Neuronal stem cell (in vitro differentiated cells): ENCODE measurements around the gene TNS1.
"Not testable (repeated sequence)": the region's sequence is repeated elsewhere in the genome, so short reads cannot be mapped to it uniquely, and the experiment has no call there.

ENCODE experiments used
- DNase-seq: peaks from one replicate; pipeline ENCODE4 v3.0.0-alpha.2; 2013; ENCODE audit warnings: low spot score
- H2AFZ ChIP-seq: one replicate; pipeline ENCODE4 v1.6.1; 2013; ENCODE audit warnings: mild to moderate bottlenecking, low read length, inconsistent platforms
- H2AK5ac ChIP-seq: 2 replicates; pipeline ENCODE4 v1.6.1; 2013; ENCODE audit warnings: low read depth, mild to moderate bottlenecking, inconsistent platforms, low read length, moderate library complexity, mixed read lengths
- H2BK120ac ChIP-seq: 2 replicates; pipeline ENCODE4 v1.6.1; 2013; ENCODE audit warnings: low read depth, mild to moderate bottlenecking, inconsistent platforms, low read length, moderate library complexity, mixed read lengths
- H2BK12ac ChIP-seq: one replicate; pipeline ENCODE4 v1.6.1; 2013; ENCODE audit warnings: low read length, inconsistent platforms
- H2BK15ac ChIP-seq: 2 replicates; pipeline ENCODE4 v1.6.1; 2013; ENCODE audit warnings: mild to moderate bottlenecking, low read length, inconsistent platforms, mixed read lengths
- H2BK5ac ChIP-seq: one replicate; pipeline ENCODE4 v1.6.1; 2013; ENCODE audit warnings: inconsistent platforms, mild to moderate bottlenecking, low read length, moderate library complexity
- H3K14ac ChIP-seq: one replicate; pipeline ENCODE4 v1.6.1; 2013; ENCODE audit warnings: low read length, inconsistent platforms
- H3K18ac ChIP-seq: 2 replicates; pipeline ENCODE4 v1.6.1; 2013; ENCODE audit warnings: low read length, inconsistent platforms
- H3K23ac ChIP-seq: 2 replicates; pipeline ENCODE4 v1.6.1; 2013; ENCODE audit warnings: low read depth, mild to moderate bottlenecking, mixed read lengths, low read length, inconsistent platforms; ENCODE audit not compliant: poor library complexity
- H3K27ac ChIP-seq: replicated peaks from 3 replicates; pipeline ENCODE4 v1.5.1; 2013; ENCODE audit warnings: low read length, inconsistent platforms
- H3K27me3 ChIP-seq, 3 experiments: 2 replicates each; pipeline ENCODE4 v1.6.1; 2013; ENCODE audit warnings: low read length in 3 of 3, mild to moderate bottlenecking in 2 of 3, inconsistent platforms in 1 of 3, low read depth in 1 of 3, mixed read lengths in 1 of 3, moderate library complexity in 1 of 3; ENCODE audit not compliant: control insufficient read depth in 3 of 3, insufficient read depth in 3 of 3
- H3K36me3 ChIP-seq, 2 donors: replicated peaks in 1 of 2; 2 replicates each; pipeline ENCODE4 v1.6.1; 2013; ENCODE audit warnings: low read length in 2 of 2; ENCODE audit not compliant: control insufficient read depth in 2 of 2, insufficient read depth in 2 of 2
- H3K4ac ChIP-seq: 2 replicates; pipeline ENCODE4 v1.6.1; 2013; ENCODE audit warnings: inconsistent platforms, mild to moderate bottlenecking, low read length, moderate library complexity
- H3K4me1 ChIP-seq, 2 donors: 1 replicate in 1 of 2; 2 replicates in 1 of 2; pipeline ENCODE4 v1.6.1; 2013; ENCODE audit warnings: low read length in 2 of 2, low read depth in 1 of 2; ENCODE audit not compliant: control insufficient read depth in 2 of 2, insufficient read depth in 1 of 2
- H3K4me2 ChIP-seq: one replicate; pipeline ENCODE4 v1.6.1; 2013; ENCODE audit warnings: mild to moderate bottlenecking, low read length, inconsistent platforms; ENCODE audit not compliant: insufficient read depth, poor library complexity, severe bottlenecking
- H3K4me3 ChIP-seq, 2 donors: 2 replicates each; pipeline ENCODE4 v1.5.1; 2013; ENCODE audit warnings: low read length in 2 of 2, mild to moderate bottlenecking in 2 of 2, inconsistent platforms in 1 of 2, moderate library complexity in 1 of 2
- H3K79me1 ChIP-seq: one replicate; pipeline ENCODE4 v1.6.1; 2013; ENCODE audit warnings: low read depth, mild to moderate bottlenecking, inconsistent platforms, low read length, moderate library complexity
- H3K9ac ChIP-seq: one replicate; pipeline ENCODE4 v1.6.1; 2013; ENCODE audit warnings: mild to moderate bottlenecking, low read depth, low read length, inconsistent platforms; ENCODE audit not compliant: poor library complexity
- H3K9me3 ChIP-seq, 2 donors: replicated peaks in 1 of 2; 2 replicates each; pipeline versions ENCODE3 to v1.6.1; 2013; ENCODE audit warnings: low read length in 2 of 2, mild to moderate bottlenecking in 2 of 2, inconsistent platforms in 1 of 2, low read depth in 1 of 2, mixed read lengths in 1 of 2, moderate library complexity in 1 of 2; ENCODE audit not compliant: control insufficient read depth in 2 of 2, insufficient read depth in 1 of 2
- H4K8ac ChIP-seq: one replicate; pipeline ENCODE4 v1.6.1; 2013; ENCODE audit warnings: low read depth, mild to moderate bottlenecking, inconsistent platforms, low read length, moderate library complexity
- H4K91ac ChIP-seq: one replicate; pipeline ENCODE4 v1.6.1; 2013; ENCODE audit warnings: low read length, low read depth, mild to moderate bottlenecking, inconsistent platforms; ENCODE audit not compliant: poor library complexity
- WGBS, 2 donors: extraction: QIAGEN DNeasy Blood & Tissue Kit; methylation state at CpG; one replicate each; pipeline ENCODE4 v1.1.7; 2013; ENCODE audit warnings: missing lambda C conversion rate in 2 of 2, mixed read lengths in 1 of 2; ENCODE audit not compliant: insufficient read length in 2 of 2, insufficient replicate concordance in 1 of 2; ENCODE audit errors: extremely low coverage in 2 of 2; 5-methylcytosine and 5-hydroxymethylcytosine counted together

Gene TNS1

GRCh38 chr2:217809736-217810135, 193.1 kb downstream of the TNS1 start:
- Histone ChIP-seq H2BK12ac (no peak overlapping the region), H3K14ac (no peak overlapping the region), H3K4me2 (no peak overlapping the region), H4K8ac (no peak overlapping the region), H2AK5ac (no peak overlapping the region), H3K9me3 (peaks cover 0 to 5% of the 10 kb centered on the region in 2 donors), H2BK120ac (no peak overlapping the region), H4K91ac (no peak overlapping the region), H3K36me3 (peaks cover 0 to 2% of the 10 kb centered on the region in 2 donors), H3K4me1 (peaks cover 0 to 1% of the 10 kb centered on the region in 2 donors), H3K4me3 (no peak overlapping the region), H3K23ac (no peak overlapping the region), H3K27me3 (peaks cover 0 to 4% (median 0%) of the 10 kb centered on the region in 3 experiments), H3K18ac (no peak overlapping the region), H3K4ac (no peak overlapping the region), H2BK5ac (no peak overlapping the region), H3K27ac (no peak overlapping the region), H3K9ac (peak overlapping the region; percentile 16), H2BK15ac (no peak overlapping the region), H2AFZ (no peak overlapping the region), H3K79me1 (peaks cover 3% of the 10 kb centered on the region)
- WGBS, 2 donors: no CpG with 5 or more reads among the region's 7 CpGs
- DNase-seq: no peak

GRCh38 chr2:217808967-217809366, 193.8 kb downstream of the TNS1 start:
- H4K8ac ChIP-seq, H3K4ac ChIP-seq, H3K27ac ChIP-seq, H3K14ac ChIP-seq, H2BK12ac ChIP-seq, H3K4me1 ChIP-seq, H3K27me3 ChIP-seq, H3K79me1 ChIP-seq, H3K36me3 ChIP-seq, H2BK15ac ChIP-seq, H2AFZ ChIP-seq, H2BK5ac ChIP-seq, H2BK120ac ChIP-seq, H3K4me2 ChIP-seq, H3K23ac ChIP-seq, H2AK5ac ChIP-seq, DNase-seq, H3K18ac ChIP-seq, H3K9me3 ChIP-seq, H4K91ac ChIP-seq, H3K4me3 ChIP-seq, H3K9ac ChIP-seq: not testable (repeated sequence)
- 100% methylated on average over 1 of the region's 3 CpGs; no CpG with 5 or more reads in 1 of the 2 donors for WGBS, 2 donors

- Histone ChIP-seq H3K4me1 (peaks cover 1 to 4% of the 10 kb centered on the region in 2 donors), H2AFZ (no peak overlapping the region), H4K8ac (no peak overlapping the region), H4K91ac (no peak overlapping the region), H3K9ac (no peak overlapping the region), H3K27ac (no peak overlapping the region), H2BK120ac (no peak overlapping the region), H3K79me1 (peaks cover 3% of the 10 kb centered on the region), H2BK12ac (no peak overlapping the region), H3K18ac (no peak overlapping the region), H2AK5ac (no peak overlapping the region), H2BK15ac (no peak overlapping the region), H2BK5ac (no peak overlapping the region), H3K9me3 (peaks cover 0 to 5% of the 10 kb centered on the region in 2 donors), H3K4me2 (no peak overlapping the region), H3K4me3 (no peak overlapping the region), H3K23ac (no peak overlapping the region), H3K36me3 (peaks cover 0 to 2% of the 10 kb centered on the region in 2 donors), H3K14ac (no peak overlapping the region), H3K4ac (no peak overlapping the region), H3K27me3 (peaks cover 0 to 4% (median 0%) of the 10 kb centered on the region in 3 experiments)
- DNase-seq: no peak
- no CpG with 5 or more reads among the region's 3 CpGs for WGBS, 2 donors
Measured at GRCh38 chr2:217808326-217808725, 194.5 kb downstream of the TNS1 start.

- Histone ChIP-seq H3K36me3 (peaks cover 0 to 2% of the 10 kb centered on the region in 2 donors), H3K4me2 (no peak overlapping the region), H3K18ac (no peak overlapping the region), H3K9me3 (peaks cover 0 to 5% of the 10 kb centered on the region in 2 donors), H2BK5ac (no peak overlapping the region), H2BK12ac (no peak overlapping the region), H2AK5ac (no peak overlapping the region), H3K4me1 (peaks cover 1 to 4% of the 10 kb centered on the region in 2 donors), H3K4me3 (no peak overlapping the region), H3K4ac (no peak overlapping the region), H3K23ac (no peak overlapping the region), H3K27ac (no peak overlapping the region), H2AFZ (no peak overlapping the region), H3K9ac (no peak overlapping the region), H3K27me3 (peaks cover 0 to 4% (median 0%) of the 10 kb centered on the region in 3 experiments), H2BK120ac (no peak overlapping the region), H3K79me1 (peaks cover 3% of the 10 kb centered on the region), H3K14ac (no peak overlapping the region), H2BK15ac (no peak overlapping the region), H4K91ac (no peak overlapping the region), H4K8ac (no peak overlapping the region)
- DNase-seq: no peak
- WGBS, 2 donors: no CpG with 5 or more reads among the region's 5 CpGs
Measured at GRCh38 chr2:217807753-217808152, 195.0 kb downstream of the TNS1 start.
